ENCODE measurements around the gene KMT2D.

DNA sequence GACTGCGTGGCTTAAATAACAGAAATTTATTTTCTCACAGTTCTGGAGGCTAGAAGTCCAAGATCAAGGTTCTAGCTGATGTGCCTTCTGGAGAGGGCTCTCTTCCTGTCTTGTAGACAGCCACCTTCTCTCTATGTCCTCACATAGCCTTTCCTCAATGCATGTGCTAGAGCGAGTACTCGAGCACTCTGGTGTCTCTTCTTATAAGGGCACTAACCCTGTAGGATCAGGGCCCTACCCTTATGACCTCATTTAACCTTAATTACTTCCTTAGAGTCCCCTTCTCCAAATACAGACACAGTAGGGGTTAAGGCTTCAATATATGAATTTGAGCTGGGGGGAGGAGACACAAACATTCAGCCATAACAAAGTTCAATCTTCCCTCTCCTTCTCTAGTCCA, 23.8 kb upstream of the KMT2D start:
- no peak for TF ChIP-seq BHLHE40 (IDR thresholded peaks at IDR 0.05; ENCODE audit: borderline replicate concordance)
- TF ChIP-seq FOXA1 (IDR thresholded peaks at IDR 0.05) = no peak
- no peak for TF ChIP-seq SP1 (IDR thresholded peaks at IDR 0.05)
- TF ChIP-seq TARDBP (IDR thresholded peaks at IDR 0.05) = no peak
- no peak for TF ChIP-seq FOXM1 (IDR thresholded peaks at IDR 0.05; ENCODE audit: borderline replicate concordance)
- TF ChIP-seq, protein P1, sequence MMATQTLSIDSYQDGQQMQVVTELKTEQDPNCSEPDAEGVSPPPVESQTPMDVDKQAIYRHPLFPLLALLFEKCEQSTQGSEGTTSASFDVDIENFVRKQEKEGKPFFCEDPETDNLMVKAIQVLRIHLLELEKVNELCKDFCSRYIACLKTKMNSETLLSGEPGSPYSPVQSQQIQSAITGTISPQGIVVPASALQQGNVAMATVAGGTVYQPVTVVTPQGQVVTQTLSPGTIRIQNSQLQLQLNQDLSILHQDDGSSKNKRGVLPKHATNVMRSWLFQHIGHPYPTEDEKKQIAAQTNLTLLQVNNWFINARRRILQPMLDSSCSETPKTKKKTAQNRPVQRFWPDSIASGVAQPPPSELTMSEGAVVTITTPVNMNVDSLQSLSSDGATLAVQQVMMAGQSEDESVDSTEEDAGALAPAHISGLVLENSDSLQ (IDR thresholded peaks at IDR 0.05) = no peak
- TF ChIP-seq ZNF384 (IDR thresholded peaks at IDR 0.05) = no peak
- TF ChIP-seq CTBP1 (IDR thresholded peaks at IDR 0.05; ENCODE audit: borderline replicate concordance) = no peak
- no peak for TF ChIP-seq HDGF (IDR thresholded peaks at IDR 0.05; ENCODE audit: borderline replicate concordance)

Measured in HEK293T (cell line).